ENCODE results near the gene TSPOAP1.

Gene TSPOAP1

DNA sequence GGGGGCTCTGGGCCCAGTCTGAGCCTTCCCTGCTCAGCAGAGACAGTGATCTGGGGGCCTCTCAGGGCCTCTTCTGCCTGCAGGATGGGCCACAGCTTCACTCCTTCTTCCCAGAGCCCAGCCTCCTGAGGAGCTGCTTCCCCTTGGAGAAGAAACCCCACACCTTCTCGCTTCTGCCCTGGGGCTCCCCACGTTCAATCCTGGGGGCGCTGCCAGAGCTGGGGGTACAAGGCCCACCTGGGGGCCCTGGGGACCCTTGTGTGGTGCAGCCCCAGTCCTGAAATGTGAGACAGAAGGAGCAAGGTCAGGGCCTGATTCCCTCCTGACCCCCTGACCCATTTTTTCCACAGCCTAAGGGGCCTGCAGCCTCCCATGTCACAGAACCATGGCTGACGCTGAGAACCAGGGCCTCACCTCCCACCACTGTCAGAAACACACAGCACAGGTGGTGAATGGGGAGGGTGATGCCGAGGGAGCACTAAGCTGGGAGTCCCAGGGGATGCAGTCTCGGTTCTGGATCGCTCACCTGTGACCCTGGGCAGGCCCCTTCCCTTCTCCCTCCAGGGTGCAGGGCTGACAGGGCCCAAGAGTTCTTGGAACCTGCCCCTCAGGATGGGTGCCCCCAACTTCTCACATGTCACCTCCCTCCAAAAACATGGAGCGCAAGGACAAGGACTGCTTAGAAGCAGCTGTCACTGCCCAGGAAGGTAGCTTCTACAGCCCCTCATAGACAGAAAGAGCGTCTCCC lies 26.2 kb downstream of the TSPOAP1 start:
- no peak for DNase-seq

DNA sequence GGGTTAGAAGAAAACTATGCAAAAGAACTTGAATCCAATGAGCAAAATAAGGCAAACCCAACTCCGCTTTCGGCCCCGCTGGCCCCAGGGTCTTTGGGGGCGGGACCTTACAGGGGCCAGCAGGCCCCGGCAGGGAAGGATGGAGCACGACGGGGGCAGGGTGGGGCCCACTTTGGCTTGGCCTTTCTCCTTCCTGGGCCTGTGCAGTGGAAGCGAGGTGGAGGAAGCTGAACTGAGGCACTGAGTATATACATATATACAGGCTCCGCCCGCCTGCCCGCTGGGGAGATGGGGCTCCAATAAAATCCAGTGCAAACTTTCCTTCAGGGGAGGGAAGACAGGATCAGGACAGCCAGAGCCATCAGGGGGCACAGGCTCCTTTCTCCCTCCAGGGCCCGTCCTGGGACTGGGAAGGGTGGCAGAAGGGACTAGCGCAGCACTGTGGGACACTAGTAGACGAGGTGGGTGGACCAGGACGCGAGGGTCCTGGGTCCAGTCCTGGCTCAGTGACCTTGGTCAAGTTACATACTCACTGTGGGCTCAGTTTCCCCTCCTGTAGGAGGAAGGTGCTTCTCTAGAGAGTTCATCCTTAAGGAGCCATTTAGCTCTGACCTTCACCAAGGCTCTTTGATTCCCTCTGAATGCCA lies 27.0 kb downstream of the TSPOAP1 start:
- no peak for DNase-seq

DNA sequence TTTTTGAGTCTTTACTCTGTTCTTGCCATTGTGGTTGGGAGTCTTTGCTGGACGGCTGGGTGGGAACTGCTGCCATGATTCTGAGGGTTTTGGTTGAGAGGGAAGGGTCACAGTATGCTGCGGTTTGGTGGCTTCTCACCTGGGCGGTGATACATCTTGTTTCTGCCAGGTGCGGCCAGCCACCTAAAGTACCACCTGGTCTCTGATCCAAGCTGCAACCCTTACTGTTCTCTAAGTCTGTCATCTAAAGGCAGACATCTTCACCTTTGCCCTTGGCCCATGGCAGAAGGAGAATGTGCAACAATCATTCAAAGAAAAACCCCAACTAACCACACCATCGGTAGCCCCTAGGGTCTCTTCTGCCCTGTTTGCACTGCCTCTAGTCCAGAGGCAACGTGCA lies 28.3 kb downstream of the TSPOAP1 start:
- no peak for DNase-seq

DNA sequence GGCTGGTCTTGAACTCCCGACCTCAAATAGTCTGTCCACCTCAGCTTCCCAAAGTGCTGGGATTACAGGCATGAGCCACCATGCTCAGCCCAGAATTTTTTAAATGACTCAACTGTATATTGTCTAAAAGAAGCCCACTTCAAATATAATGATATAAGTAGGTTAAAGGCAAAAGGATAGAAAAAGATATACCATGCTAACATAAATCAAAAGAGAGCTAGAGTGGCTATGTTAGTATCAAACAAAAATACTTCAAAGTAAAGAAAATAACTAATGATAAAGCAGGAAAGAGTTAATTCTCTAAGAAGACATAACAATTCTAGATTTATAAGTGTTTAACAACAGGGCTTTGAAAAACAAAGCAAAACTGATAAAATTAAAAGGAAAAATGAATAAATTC lies 34.6 kb downstream of the TSPOAP1 start:
- no peak for DNase-seq

DNA sequence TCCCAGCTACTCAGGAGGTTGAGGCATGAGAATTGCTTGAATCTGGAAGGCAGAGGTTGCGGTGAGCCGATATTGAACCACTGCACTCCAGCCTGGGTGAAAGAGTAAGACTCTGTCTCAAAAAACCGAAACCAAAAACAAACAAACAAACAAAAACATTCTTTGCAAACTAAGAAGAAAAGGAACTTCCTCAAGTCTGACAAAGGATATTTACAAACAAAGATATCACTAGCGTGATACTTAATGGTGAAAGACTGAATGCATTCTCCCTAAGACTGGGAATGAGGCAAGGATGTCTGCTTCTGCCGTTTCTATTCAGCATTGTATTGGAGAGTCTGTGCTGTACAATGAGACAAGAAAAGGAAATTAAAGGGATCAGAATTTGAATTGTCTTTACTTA lies 37.3 kb downstream of the TSPOAP1 start:
- no peak for DNase-seq

DNA sequence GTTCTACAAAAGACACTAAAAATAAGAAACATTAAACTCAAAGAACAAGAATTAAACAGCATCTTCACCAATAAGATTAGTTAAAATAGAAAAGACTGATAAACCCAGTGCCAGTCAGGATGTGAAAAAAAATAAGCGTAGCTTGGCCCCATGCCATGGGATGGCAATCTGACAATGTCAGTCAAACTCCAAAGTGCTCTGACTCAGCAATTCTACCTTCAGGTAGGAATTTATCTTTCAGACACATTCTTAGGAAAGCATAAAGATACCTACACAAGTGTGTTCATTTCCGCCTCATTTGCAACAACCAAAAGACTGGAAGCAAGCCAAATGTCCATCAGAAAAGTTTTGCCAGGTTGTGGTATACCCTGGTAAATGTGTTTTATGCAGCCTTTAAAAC lies 38.7 kb downstream of the TSPOAP1 start:
- no peak for DNase-seq

DNA sequence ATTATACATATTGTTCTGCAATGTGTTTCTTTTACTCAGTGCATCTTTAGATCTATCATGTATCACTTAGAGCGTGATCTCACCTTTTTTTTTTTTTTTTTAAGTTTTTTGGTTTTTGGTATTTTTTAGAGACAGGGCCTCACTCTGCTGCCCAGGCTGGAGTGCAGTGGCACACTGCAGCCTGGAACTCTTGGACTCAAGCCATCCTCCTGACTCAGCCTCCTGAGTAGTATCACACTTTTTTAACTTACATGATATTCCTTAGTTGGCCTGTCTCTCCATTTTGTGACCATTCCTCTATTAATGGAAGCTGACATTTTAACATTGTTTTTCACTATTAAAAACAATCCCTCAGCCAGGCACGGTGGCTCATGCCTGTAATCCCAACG lies 43.2 kb downstream of the TSPOAP1 start:
- DNase-seq: no peak

DNA sequence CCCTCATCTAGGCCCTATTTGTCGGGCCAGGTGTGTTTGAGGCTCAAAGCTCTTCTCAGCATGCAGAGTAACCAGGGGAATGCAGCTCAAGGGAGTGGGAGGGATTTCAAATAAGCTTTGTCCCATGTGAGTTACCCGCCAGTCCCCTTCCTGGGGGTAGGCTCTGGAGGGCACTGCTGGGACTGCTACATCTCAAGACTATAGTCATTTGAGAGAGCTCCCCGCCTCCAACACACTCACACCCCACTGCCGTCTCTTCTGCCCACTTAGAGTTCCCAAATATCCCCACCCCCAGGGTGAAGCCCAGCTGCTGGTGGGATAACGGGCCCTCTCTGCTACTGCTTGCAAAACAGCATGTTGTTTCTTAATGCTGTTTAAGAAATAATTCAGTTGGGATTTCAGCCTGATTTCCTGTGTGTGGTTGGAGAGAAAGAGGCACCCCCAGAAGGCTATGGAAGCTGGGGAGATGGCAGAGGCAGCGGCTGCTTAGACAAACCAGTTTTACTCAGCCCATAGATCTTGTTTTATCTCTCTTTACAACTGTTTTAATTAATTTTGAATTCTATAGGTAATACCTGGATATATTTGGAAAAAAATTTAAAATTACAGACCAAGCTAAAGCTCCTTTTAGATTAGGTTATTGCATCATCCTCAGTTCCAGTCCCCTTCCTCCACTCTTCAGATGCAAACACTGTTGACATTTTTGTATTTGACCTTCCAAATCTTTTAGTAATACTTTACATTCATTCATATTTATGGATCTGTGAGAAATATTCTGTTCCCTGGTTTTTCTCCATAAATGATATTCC lies 43.8 kb downstream of the TSPOAP1 start:
- no peak for DNase-seq

DNA sequence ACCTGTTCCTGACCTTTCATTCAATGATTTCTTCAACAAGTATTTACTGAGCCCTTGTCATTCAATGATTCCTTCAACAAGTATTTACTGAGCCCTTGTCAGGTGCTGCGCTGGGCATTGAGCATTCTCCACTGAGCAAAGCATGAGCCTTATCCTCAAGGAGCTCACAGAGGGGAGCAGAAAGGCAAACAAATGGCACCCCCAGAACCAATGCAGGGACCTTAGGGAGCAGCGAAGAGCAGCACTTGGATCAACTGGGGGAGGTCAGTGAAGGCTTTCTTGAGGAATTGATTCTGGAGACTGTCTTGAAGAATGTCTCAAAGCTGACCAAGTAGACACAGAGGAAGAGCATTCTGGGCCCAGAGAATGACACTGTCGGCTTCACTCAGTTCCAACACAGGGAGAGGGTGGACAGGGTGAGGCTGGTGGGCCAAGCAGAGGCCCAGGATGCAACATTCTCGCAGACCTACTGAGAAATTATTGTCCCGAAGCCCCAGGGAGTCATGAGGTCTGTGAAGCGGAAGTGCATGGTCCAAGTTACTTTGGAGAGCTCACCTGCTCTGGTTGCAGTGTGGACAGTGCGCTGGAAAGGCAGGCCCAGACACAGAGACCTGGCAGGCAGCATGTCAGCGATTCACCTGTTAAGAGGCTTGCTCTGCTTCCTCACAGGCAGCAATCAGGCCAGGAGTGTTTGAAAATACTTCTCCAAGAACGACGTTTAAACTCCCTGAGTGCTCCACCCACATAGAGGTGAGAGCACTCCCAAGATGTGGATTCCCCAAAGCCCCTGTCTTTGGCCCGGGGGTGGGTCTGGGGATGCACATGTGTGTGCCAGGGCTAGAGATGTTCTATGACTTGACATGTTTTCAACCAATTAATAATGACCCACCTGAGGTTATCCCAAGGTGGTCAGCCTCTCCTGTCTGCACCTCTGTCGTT lies 44.7 kb downstream of the TSPOAP1 start:
- DNase-seq: no peak

DNA sequence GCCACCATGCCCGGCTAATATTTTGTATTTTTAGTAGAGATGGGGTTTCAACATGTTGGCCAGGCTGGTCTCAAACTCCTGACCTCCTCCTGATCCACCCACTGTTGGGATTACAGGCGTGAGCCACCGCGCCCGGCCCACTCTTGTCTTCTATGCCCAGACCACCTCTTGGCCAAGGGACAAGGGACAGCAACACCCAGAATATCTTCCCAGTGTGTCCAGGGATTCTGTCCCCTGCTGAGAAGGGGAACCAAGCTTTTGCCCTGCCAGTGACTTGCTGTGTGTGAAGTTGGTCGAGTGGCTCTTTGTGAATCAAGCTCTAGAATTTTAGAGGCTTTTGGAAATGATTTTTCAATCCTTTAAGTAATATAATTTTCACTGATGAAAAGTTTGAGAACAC lies 46.2 kb downstream of the TSPOAP1 start:
- no peak for DNase-seq

DNA sequence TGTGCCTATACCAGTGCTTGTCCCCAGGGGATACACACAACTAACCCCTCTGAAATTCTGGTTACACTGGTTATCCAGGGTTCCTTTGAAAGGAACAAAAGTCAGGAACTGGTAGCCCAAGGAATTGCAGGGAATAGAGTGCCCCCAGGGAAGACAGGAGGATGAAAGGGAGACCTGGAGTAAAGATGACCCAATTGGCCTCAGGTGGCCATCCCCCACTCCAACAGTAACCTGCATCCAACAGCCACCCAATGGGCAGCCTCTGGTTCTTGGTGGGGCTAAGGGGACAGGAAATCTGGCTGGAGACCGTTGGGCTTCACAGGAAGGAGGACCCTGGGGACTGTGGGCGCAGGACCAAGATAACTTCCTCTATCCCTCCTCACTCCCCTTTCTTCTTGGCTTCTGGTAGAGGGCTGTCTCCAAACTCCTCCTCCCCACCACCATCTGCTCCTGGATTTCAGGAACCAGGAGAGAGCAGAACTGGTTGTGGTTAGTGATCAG lies 47.0 kb downstream of the TSPOAP1 start:
- no peak for DNase-seq

DNA sequence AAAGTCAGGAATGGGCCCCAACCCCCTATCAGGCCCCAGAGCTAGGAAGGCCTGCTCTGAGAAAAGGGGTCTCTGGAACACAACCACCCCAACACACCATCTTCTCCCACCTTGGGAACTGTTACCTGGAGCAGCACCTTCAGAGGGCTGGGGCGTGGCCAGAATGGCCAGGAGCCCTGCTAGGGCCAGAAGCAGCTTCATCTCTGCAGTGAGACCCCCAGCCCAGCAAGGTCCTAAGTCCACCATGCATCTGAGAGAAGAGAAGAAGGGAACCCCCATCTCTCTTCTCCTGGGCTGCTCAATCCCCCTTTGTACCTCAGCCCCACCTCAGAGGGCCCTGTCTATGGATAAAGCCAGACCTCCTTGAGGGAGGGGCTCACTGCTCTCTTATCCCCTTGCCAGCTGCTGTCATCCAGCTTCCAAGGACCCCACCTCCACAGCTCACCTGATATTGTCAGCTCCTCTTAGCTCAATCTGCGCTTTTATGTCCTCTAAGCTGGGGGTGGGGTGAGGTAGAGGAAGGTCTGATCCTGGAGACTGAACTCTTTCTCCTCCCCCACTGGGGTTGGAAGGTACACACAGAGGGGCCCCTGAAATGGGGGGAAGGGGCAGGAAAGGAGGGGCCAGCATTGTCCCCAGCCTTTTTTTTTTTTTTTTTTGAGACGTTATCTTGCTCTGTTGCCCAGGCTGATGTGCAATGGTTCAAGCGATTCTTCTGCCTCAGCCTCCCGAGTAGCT lies 47.9 kb downstream of the TSPOAP1 start, which contains the start of gene MPO:
Gene MPO, minus strand, starts transcription at position 456 of the 738 bp plus-strand sequence. Its CDS starts 177 bp downstream, at position 279.
- DNase-seq: no peak

DNA sequence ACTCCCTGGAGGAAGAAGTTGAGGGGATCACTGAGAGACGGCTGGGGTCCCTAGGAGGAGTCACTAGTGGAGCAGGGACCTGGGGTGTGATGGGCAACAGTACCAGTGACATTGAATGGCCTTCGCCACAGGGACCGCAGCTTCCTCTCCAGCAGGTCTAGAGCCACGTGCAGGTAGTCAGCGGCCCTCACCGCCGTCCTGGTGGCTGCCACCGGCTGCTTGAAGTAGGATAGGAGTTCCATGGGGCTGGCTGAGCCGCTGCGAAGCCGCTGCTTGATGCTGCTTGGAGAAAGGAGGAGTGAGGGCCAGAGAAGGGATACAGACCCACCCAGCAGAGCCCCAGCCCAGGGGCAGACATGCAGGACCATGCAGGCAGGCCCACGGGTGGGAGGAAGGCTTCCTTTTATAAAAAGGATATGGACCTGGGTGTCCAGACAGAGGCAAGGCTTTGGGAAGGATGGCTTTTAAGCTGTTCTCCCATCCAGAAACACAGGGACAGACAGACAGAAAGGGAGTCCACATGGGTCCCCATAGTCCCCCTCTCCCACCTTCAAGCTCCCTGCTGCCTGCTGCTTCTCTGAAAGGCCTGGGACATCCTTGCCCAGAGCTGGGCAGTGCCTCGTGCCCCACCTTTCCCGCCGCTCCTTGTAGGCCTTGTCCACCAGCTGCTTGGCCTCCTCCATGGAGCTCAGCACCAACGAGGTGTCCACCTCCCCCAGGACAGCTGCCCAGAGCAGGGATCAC lies 48.7 kb downstream of the TSPOAP1 start:
- no peak for DNase-seq

DNA sequence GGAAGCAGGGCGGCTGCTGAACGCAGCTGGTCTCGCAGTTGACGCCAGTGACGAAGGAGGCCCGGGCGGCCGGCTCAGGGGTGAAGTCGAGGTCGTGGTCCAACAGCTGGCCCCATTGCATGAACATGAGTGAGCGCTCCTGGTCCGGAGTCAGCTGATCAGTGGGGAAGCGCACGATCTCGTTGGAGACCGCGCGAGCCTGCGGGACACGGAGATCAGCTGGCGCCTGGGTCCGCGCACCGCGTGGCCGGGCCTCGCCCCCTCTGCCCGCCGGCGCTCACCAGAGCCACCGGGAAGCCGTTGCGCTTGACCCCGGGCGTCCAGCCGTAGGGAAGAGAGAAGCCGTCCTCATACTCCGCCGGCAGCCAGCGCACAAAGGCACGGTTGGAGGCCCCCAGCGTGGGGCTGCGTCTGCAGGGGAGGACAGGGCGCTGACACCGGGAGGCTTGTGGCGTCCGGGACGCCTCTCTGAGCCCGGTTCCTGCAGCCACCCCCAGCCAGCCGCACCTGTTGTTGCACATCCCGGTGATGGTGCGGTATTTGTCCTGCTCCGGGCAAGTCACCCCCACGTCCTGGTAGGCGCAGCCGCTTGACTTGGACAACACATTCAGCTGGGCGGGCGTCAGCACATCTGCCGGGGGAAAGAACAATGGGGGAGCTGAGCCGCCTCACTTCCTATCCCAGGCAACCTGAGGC lies 49.4 kb downstream of the TSPOAP1 start:
- no peak for DNase-seq

DNA sequence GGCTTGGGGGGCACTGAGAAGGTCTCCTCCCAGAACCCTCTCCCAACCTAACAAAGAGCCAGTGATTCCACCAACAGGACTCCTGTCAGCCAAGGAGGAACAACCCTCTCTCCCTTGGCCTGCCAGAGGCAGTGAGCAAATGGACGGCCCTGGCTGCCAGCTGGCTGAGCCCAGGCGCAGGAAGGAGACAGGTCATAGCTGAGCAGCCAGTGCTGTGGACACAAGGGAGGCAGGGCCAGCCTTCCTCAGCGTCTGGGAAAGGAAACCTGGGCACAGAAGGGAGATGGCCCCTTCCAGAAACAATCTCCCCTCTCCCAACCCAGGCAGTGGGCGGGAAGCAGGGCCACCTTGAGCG lies 50.0 kb downstream of the TSPOAP1 start:
- DNase-seq: no peak

DNA sequence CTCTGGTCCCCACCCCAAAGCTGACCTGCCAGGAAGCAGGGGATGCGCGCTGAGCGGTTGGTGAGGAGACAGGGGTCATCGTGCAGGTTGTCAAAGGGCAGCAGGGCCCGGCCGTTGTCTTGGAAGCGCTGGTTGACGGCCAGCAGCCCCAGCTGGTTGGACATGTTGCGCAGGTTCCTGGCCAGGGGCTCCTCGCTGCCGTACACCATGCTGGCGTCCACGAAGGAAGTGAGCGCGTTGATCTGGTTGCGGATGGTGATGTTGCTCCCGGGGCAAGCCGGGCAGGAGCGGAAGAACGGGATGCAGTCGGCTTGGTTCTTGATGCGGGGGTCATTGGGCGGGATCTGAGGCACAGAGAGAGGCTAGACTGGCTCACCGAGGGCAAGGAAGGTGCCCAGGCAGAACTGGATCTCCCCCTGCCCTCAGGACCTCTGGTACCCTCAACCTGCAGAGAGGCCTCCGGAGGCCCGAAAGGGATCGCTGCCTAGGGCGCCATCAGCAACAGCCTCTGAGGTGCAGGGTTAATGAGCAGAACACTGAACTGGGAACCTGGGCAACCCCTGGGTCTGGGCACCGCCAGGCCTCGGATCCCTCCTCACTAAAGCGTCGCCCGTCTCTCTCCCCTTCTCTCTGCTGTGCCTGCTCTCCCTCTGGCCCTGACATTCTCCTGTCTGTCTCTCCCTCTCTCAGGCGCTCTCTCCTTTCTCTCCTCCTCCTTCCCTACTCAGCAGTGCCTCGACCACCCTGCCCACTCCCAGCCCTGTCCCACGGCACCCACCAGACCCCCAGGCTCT lies 50.6 kb downstream of the TSPOAP1 start:
- no peak for DNase-seq

DNA sequence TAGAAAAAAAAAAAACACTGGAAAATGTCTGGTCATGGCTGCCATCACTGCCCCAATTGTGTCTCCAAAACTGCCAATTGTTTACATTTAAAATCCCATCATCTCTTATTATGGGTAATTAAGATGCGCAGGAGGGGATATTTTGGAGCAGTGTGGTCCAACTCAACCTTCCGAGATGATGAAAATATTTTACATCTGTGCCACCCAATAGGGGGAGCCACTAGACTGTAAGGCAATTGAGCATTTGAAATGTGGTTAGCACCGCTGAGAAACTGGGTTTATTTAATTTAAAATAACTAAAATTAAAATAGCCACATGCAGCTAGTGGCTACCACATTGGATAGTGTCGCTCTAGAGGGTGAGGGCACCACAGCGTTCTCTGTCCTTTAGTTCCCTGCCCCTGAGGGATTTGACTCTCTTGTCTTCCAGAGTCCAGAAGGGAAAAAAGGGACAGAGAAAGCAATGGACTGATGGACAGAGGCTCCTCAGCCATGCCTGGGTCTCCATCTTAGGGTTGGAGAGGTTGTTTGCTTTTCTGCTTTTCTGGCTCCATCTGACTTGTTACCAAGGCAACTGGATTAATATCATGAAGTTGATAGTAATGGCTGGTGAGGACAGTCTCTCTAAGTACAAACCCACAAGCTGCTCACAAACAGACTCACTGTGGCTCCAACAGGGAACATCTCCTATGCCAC lies 51.3 kb downstream of the TSPOAP1 start:
- DNase-seq: no peak

DNA sequence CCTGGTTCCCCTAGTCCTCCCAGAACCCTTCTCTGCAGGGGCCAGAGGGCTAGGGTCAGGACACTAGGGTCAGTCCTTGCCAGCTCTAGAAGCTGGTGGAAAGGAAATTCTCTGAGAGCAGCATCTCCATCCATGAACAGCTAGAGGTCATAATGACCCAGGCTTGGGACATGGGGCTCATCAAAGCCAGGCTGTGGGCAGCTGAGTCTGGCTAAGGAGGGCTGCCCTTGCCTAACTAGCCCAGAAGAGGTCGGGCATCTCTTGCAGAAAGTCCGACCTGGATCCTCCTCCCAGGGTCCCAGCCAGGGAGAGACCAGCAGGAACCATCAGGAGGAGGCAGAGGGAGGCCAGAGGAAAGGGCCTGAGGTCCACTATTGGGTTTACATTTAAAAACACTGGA lies 52.2 kb downstream of the TSPOAP1 start:
- no peak for DNase-seq

DNA sequence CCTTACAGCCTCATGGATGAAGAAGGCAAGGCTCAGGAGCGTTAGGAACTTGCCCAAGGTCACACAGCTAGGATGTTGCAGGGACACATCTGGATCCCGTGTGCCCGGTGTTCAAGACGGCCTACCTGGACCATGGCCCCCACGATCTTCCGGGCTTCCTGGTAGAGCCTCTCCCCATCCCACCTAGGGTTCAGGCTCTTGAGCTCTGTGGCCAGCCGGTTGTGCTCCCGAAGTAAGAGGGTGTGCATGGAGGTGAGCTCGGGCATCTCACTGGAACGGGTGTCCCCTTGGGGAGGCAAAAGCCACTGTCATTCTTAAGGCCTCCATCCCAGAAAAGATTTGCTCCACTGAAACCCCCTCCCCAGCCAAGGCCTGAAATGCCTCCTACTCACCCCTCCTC lies 53.2 kb downstream of the TSPOAP1 start:
- DNase-seq: no peak
